ENCODE measurements around the gene PRKACA.
"Not testable (repeated sequence)": the region's sequence is repeated elsewhere in the genome, so short reads cannot be mapped to it uniquely, and the experiment has no call there.

The PRKACA gene

GRCh38 chr19:14147797-14148605 lies 30.4 kb upstream of the PRKACA start:
- DNase-seq = peak; percentile 59

GRCh38 chr19:14146789-14147216 lies 29.2 kb upstream of the PRKACA start:
- DNase-seq = no peak

- not testable (repeated sequence) for DNase-seq
Observed at GRCh38 chr19:14146169-14146568, 28.6 kb upstream of the PRKACA start.

- DNase-seq = no peak
Observed at GRCh38 chr19:14145381-14145780, 27.8 kb upstream of the PRKACA start.

- DNase-seq = no peak
Observed at GRCh38 chr19:14142262-14143190, 25.0 kb upstream of the PRKACA start.

- no peak for DNase-seq
Observed at GRCh38 chr19:14141041-14141440, 23.5 kb upstream of the PRKACA start.

GRCh38 chr19:14139944-14140343 lies 22.4 kb upstream of the PRKACA start:
- DNase-seq = no peak

GRCh38 chr19:14138576-14139265 lies 21.2 kb upstream of the PRKACA start:
- no peak for DNase-seq

- DNase-seq = peak; percentile 99
Observed at GRCh38 chr19:14136509-14137281, 19.1 kb upstream of the PRKACA start, which contains the start of gene ASF1B. ASF1B (minus strand) TSS chr19:14136589; CDS start chr19:14136456, 133 bp downstream.

- no peak for DNase-seq
Observed at GRCh38 chr19:14135985-14136508, 18.5 kb upstream of the PRKACA start.

- no peak for DNase-seq
Observed at GRCh38 chr19:14135355-14135754, 17.8 kb upstream of the PRKACA start.

- DNase-seq = peak; percentile 30
Observed at GRCh38 chr19:14127929-14128509, 10.5 kb upstream of the PRKACA start.

GRCh38 chr19:14127176-14127575 lies 9.6 kb upstream of the PRKACA start:
- peak; percentile 48 for DNase-seq

GRCh38 chr19:14122924-14123323 lies 5.4 kb upstream of the PRKACA start:
- DNase-seq = no peak

- no peak for DNase-seq
Observed at GRCh38 chr19:14120497-14120780, 2.9 kb upstream of the PRKACA start.

GRCh38 chr19:14119644-14120496 lies 2.3 kb upstream of the PRKACA start:
- no peak for DNase-seq

GRCh38 chr19:14119146-14119545 lies 1.6 kb upstream of the PRKACA start:
- DNase-seq = no peak

- DNase-seq = peak; percentile 83
Observed at GRCh38 chr19:14118165-14119051, 846 bp upstream of the PRKACA start.

- no peak for DNase-seq
Observed at GRCh38 chr19:14116918-14117578, 514 bp downstream of the PRKACA start.

Data from CD4-positive, alpha-beta T cell treated with Interferon gamma for 1 hour (primary cell).